ENCODE results near the gene GPR161.

GRCh38 chr1:168057921-168058320 is 78.8 kb downstream of the GPR161 start:
- TF ChIP-seq SP1 (IDR thresholded peaks at IDR 0.05; ENCODE audit: low read depth, low read length), result no peak
- TF ChIP-seq SREBF2 (IDR thresholded peaks at IDR 0.05; ENCODE audit: low read length), result no peak
- TF ChIP-seq CTCF (IDR thresholded peaks at IDR 0.05 in 2 of 3, conservative IDR thresholded peaks at IDR 0.05 in 1 of 3; ENCODE audit: control insufficient read depth in 2 of 3, extremely low read depth in 1 of 3, insufficient read depth in 1 of 3, low read depth in 3 of 3, low read length in 3 of 3), result no peak
- TF ChIP-seq EZH2 (IDR thresholded peaks at IDR 0.05; ENCODE audit: borderline replicate concordance, control insufficient read depth, low read depth, low read length), result no peak
- TF ChIP-seq USF1 (IDR thresholded peaks at IDR 0.05; ENCODE audit: borderline replicate concordance, extremely low read length, insufficient read depth, low read depth, low read length), result no peak
- TF ChIP-seq USF2 (IDR thresholded peaks at IDR 0.05; ENCODE audit: borderline replicate concordance, low read depth, low read length), result no peak
- TF ChIP-seq POLR2AphosphoS5 (IDR thresholded peaks at IDR 0.05; ENCODE audit: low read length), result no peak
- TF ChIP-seq HDAC6 (IDR thresholded peaks at IDR 0.05; ENCODE audit: unreplicated experiment), result no peak
- TF ChIP-seq RELA (IDR thresholded peaks at IDR 0.05; ENCODE audit: borderline replicate concordance, partially characterized antibody), result no peak
- TF ChIP-seq REST (IDR thresholded peaks at IDR 0.05; ENCODE audit: low read depth, low read length), result no peak
- no peak for TF ChIP-seq ESRRA (IDR thresholded peaks at IDR 0.05; ENCODE audit: low read length)
